ACHN (cell line): ENCODE measurements around the gene ZNF804A.
"Not testable (repeated sequence)": the region's sequence is repeated elsewhere in the genome, so short reads cannot be mapped to it uniquely, and the experiment has no call there.

Experiments used
- DNase-seq: peaks from one replicate; pipeline ENCODE4 v3.0.0-alpha.2; 2015
- in situ Hi-C: cut with HindIII; loops from 2 replicates; pipeline ENCODE4 v1.10.0; 2017; ENCODE audit warnings: low sequenced_read_pairs, low pct_ligation_motif_present, low pct_unique_long_range_greater_than_20kb

ZNF804A gene

GRCh38 chr2:184685999-184686841 lies 87.9 kb downstream of the ZNF804A start:
- DNase-seq = peak; percentile 32
- in situ Hi-C loops = no loop called here

GRCh38 chr2:184689638-184690037 lies 91.3 kb downstream of the ZNF804A start:
- in situ Hi-C loops = no loop called here
- DNase-seq = no peak

- DNase-seq = no peak
- in situ Hi-C loops = no loop called here
These were observed 93.9 kb downstream of the ZNF804A start for GRCh38 chr2:184692141-184692734.

- no peak for DNase-seq
- in situ Hi-C loops = no loop called here
These were observed 98.3 kb downstream of the ZNF804A start for GRCh38 chr2:184696644-184697043.

DNA sequence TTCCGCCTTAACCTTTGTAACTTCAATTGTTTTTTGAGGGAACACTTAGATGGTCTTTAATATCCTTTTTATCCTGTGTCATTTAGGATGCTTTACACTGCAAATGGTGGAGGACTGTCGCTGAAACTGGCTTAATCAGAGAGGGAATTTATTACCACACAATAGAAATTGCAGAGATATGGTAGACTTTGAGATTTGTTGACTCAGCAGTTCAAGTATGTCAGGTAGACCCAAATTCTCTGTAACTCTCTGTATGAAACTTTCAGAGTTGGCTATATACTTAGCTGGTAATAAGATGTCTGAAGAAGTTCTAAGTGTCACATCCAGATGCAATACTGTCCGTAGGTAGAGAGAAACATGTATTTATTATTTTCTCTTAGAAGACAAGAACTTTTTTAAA lies 100.1 kb downstream of the ZNF804A start:
- DNase-seq = no peak
- in situ Hi-C loops = no loop called here

GRCh38 chr2:184721881-184722280 lies 123.6 kb downstream of the ZNF804A start:
- DNase-seq = no peak
- in situ Hi-C loops = no loop called here

GRCh38 chr2:184727813-184728212 lies 129.5 kb downstream of the ZNF804A start:
- DNase-seq = no peak
- in situ Hi-C loops = no loop called here

DNA sequence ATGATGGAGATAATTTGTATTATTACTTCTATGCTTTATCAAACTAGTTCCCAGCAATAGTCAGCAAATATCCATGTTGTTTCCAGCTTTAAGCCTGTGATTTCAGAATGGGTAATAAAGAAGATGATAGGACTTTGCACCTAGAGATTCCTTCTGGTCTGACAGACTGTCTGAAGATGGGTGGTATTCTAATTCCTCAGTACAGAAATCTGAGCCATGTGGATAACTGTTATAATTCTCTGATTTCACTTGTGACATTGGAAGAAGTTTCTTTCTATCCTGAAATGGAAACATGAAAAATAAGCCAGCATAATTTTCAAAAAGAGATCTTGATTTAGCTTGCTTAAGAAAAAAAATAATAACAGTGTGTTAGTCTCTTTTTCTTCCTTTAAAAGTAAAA lies 130.1 kb downstream of the ZNF804A start:
- in situ Hi-C loops = no loop called here
- DNase-seq = no peak

DNA sequence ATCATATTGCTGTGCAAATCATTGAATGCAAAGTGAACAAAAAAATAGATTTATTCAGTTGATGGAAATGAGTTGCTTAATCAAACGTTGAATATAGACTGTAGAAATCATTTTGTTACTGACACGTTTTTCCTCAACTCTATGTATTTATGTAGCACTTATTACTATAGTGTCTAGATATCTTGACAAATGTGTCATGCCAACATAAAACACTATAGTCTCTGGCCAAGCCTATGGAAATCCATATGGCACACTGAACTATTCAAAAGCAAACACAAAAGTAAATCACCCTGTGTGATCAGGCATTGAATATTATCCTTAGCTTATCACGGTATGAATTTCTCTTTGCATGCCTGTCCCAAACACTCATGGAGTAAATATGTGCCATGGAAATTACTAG lies 131.3 kb downstream of the ZNF804A start:
- no peak for DNase-seq
- in situ Hi-C loops = no loop called here

DNA sequence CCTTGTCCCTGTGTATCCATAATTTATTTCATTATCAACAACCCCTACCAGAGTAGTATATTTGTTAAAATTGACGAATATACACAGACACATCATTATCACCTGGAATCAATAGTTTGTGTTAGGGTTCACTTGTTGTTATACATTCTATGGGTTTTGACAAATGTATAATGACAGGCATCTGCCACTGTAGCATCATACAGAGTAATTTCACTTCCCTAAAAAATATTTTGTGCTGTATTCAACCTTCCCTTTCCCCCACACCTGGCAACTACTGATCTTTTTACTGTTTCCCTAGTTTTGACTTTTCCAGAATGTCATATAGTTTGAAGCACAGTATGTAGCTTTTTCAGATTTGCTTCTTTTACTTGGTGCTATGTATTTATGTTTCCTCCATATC lies 132.0 kb downstream of the ZNF804A start:
- in situ Hi-C loops = no loop called here
- DNase-seq = no peak

GRCh38 chr2:184734338-184734737 lies 136.0 kb downstream of the ZNF804A start:
- in situ Hi-C loops = no loop called here
- DNase-seq = no peak

DNA sequence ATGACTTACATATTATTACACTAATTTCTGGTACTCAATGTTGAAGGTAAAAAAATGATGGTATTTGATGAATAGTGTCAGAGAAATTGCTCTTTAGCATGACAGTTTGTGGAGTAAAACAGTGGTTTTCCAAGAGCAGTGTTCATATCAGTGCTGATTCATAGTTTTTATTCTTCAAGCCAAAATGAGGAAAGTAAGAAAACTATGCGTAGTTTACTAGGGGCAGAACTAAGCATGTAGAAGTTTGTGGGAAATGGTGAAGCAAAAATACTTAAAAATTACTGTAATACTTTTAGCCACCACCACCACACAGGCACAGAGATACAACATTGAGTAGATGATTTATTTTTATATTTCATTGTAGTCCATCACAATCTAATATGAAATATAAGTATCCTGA lies 137.3 kb downstream of the ZNF804A start:
- DNase-seq = no peak
- in situ Hi-C loops = no loop called here

- in situ Hi-C loops = no loop called here
- no peak for DNase-seq
These were observed 144.8 kb downstream of the ZNF804A start for GRCh38 chr2:184743096-184743495.

DNA sequence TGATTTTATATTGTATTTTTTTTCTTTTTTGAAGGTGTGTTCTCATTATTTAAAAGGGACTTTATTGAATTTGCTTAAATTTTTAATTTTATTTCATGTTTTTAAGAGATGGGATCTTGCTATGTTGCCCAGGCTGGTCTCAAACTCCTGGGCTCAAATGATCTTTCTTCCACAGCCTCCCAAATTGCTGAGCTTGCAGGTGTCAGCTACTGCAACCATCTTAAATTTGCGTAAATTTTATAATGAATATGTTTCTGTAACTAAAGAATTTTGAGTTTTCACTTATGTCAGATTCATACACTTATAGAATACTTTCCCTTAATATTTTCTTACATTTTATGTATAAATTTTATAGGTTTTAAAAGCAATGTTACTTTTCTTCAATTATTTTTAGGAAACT lies 157.8 kb downstream of the ZNF804A start:
- no peak for DNase-seq
- in situ Hi-C loops = no loop called here

DNA sequence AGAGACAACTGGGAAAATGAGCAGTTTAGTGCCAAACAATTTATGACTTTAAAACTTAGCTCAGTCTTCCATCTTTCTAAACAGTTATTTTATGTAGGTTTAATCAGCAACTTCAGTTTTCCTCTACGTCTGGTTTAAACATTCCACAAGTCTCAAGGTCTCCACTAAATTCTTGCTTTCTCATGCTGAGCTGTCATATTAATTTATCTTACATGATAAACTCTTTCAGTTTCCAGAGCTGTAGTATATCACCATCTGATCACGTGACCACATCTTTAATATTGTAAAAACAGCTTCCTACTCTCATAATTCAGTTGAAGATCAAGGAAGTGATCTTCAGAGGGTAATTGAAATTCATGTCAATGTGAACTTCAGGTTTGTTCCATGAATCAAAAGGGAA lies 158.6 kb downstream of the ZNF804A start:
- DNase-seq = no peak
- in situ Hi-C loops = no loop called here

GRCh38 chr2:184759557-184760255 lies 161.4 kb downstream of the ZNF804A start:
- DNase-seq, in situ Hi-C loops: not testable (repeated sequence)

- in situ Hi-C loops = no loop called here
- no peak for DNase-seq
These were observed 162.6 kb downstream of the ZNF804A start for GRCh38 chr2:184760931-184761330.

GRCh38 chr2:184765112-184765895 lies 167.0 kb downstream of the ZNF804A start:
- DNase-seq = peak; percentile 43
- in situ Hi-C loops = no loop called here

GRCh38 chr2:184767059-184767458 lies 168.7 kb downstream of the ZNF804A start:
- in situ Hi-C loops = no loop called here
- DNase-seq = no peak
